ENCODE measurements around the gene CSAG3. TPM values are rescaled to one million over a fixed set of nuclear protein-coding genes. Genes with fewer than 3 reads are reported as not detected.

Gene CSAG3
- polyA plus RNA-seq, 12 donors, result 0.80 TPM; not detected in 11

DNA sequence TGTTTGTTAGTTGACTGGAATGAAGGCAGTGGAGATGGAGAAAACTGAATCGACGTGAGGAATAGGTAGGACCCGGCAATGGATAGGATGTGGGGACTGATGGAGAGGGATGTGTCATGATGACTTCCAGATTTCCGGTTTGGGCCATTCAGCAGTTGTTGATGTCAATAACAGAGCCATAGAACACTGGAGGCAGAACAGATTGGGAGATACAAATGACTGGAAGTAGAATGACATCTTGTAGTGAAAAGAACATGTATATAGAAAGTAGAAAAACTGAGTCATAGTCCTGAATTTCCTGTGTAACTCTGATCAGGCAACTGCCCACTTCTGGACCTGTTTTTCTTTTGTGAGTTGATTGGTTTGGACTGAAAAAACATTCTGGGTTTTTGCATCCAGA lies 47.0 kb downstream of the CSAG3 start:
- DNase-seq, result no peak

Other genes with a start within 250 kb of the CSAG3 start
- gene GABRQ, start 121.3 kb upstream of the CSAG3 start, polyA plus RNA-seq (ENCODE audit: insufficient read length in 12 of 12), result 1 to 10 TPM in 11 of 12 donors, not detected in 1; 1.2 to 2.6 (median 1.6) TPM
- gene MAGEA3, start 60.4 kb upstream of the CSAG3 start, polyA plus RNA-seq (ENCODE audit: insufficient read length in 12 of 12), result not detected
- not detected for gene CSAG2, start 49.9 kb upstream of the CSAG3 start, polyA plus RNA-seq (ENCODE audit: insufficient read length in 12 of 12)
- gene MAGEA2B, start 44.6 kb upstream of the CSAG3 start, polyA plus RNA-seq (ENCODE audit: insufficient read length in 12 of 12), result not detected
- under 1 TPM in 1 of 12 donors, not detected in 11; 0.30 TPM for gene CSAG1, start 25.5 kb upstream of the CSAG3 start, polyA plus RNA-seq (ENCODE audit: insufficient read length in 12 of 12)
- gene MAGEA12, start 25.5 kb upstream of the CSAG3 start, polyA plus RNA-seq (ENCODE audit: insufficient read length in 12 of 12), result not detected
- under 1 TPM in 1 of 12 donors, not detected in 11; 0.35 TPM for gene MAGEA2, start 5.4 kb upstream of the CSAG3 start, polyA plus RNA-seq (ENCODE audit: insufficient read length in 12 of 12)
- gene MAGEA6, start 10.5 kb downstream of the CSAG3 start, polyA plus RNA-seq (ENCODE audit: insufficient read length in 12 of 12), result not detected
- gene CETN2, start 71.5 kb downstream of the CSAG3 start, polyA plus RNA-seq (ENCODE audit: insufficient read length in 12 of 12), result 10 to 100 TPM in 11 of 12 donors, not detected in 1; 27.6 to 52.6 (median 35.8) TPM
- 10 to 100 TPM in 10 of 12 donors, 1 to 10 TPM in 1, not detected in 1; 9.8 to 18.0 (median 12.1) TPM for gene NSDHL, start 71.8 kb downstream of the CSAG3 start, polyA plus RNA-seq (ENCODE audit: insufficient read length in 12 of 12)
- gene ZNF185, start 138.8 kb downstream of the CSAG3 start, polyA plus RNA-seq (ENCODE audit: insufficient read length in 12 of 12), result 10 to 100 TPM in 11 of 12 donors, not detected in 1; 10.2 to 37.1 (median 18.8) TPM
- gene PNMA5, start 234.9 kb downstream of the CSAG3 start, polyA plus RNA-seq (ENCODE audit: insufficient read length in 12 of 12), result under 1 TPM in 3 of 12 donors, not detected in 9; 0.04 to 0.08 (median 0.08) TPM